HG03066 (cell line): ENCODE measurements around the gene KLF13.
"Not testable (repeated sequence)": the region's sequence is repeated elsewhere in the genome, so short reads cannot be mapped to it uniquely, and the experiment has no call there.

Experiments used
- ATAC-seq: cut with Tn5 transposase; IDR thresholded peaks from one replicate; pipeline ENCODE4 v1.9.1; 2021; ENCODE audit warnings: low read depth; ENCODE audit not compliant: unreplicated experiment

The KLF13 gene

GRCh38 chr15:31344266-31344665, 17.6 kb downstream of the KLF13 start:
- no peak for ATAC-seq

GRCh38 chr15:31344823-31345605, 18.4 kb downstream of the KLF13 start:
- ATAC-seq: peak; percentile 33

- peak; percentile 36 for ATAC-seq
Measured at GRCh38 chr15:31345606-31346366, 19.2 kb downstream of the KLF13 start.

- ATAC-seq: peak; percentile 53
Measured at GRCh38 chr15:31346367-31347066, 19.9 kb downstream of the KLF13 start.

GRCh38 chr15:31347067-31347975, 20.7 kb downstream of the KLF13 start:
- no peak for ATAC-seq

GRCh38 chr15:31347981-31348803, 21.6 kb downstream of the KLF13 start:
- no peak for ATAC-seq

GRCh38 chr15:31349233-31350141, 22.9 kb downstream of the KLF13 start:
- no peak for ATAC-seq

GRCh38 chr15:31350771-31351170, 24.1 kb downstream of the KLF13 start:
- no peak for ATAC-seq

- ATAC-seq: no peak
Measured at GRCh38 chr15:31352339-31352751, 25.7 kb downstream of the KLF13 start.

GRCh38 chr15:31352911-31353811, 26.5 kb downstream of the KLF13 start:
- ATAC-seq: peak; percentile 67

GRCh38 chr15:31353931-31354330, 27.3 kb downstream of the KLF13 start:
- no peak for ATAC-seq

GRCh38 chr15:31356097-31356496, 29.5 kb downstream of the KLF13 start:
- ATAC-seq: not testable (repeated sequence)

GRCh38 chr15:31357148-31357547, 30.5 kb downstream of the KLF13 start:
- no peak for ATAC-seq

GRCh38 chr15:31358163-31358562, 31.5 kb downstream of the KLF13 start:
- ATAC-seq: no peak

- ATAC-seq: no peak
Measured at GRCh38 chr15:31358957-31359701, 32.5 kb downstream of the KLF13 start.

GRCh38 chr15:31359702-31360111, 33.1 kb downstream of the KLF13 start:
- ATAC-seq: no peak

GRCh38 chr15:31360158-31360561, 33.5 kb downstream of the KLF13 start:
- no peak for ATAC-seq
